Endothelial cell of umbilical vein (primary cell): ENCODE measurements around the gene GPR139. TPM values are rescaled to one million over a fixed set of nuclear protein-coding genes. Genes with fewer than 3 reads are reported as not detected.

Experiments used
- BruUV-seq: library from RNA; stranded (reverse); fragments of 400-500 nt; replicated peaks from 2 replicates; lab custom pipeline; 2021; lab: Mats Ljungman, UMichigan
- CTCF ChIA-PET: fragments of 300-600, 350-600 bp; sonication (Branson Sonifier 250); formaldehyde crosslinking; loops from one replicate; lab custom pipeline; 2021; ENCODE audit warnings: antibody characterized with exemption, inconsistent platforms; lab: Charles Lee
- POLR2A ChIA-PET: fragments of 300-600, 350-600 bp; sonication (Branson Sonifier 250); formaldehyde crosslinking; loops from one replicate; lab custom pipeline; 2021; ENCODE audit warnings: antibody characterized with exemption, inconsistent platforms; lab: Charles Lee
- DNase-seq: peaks from one replicate; pipeline ENCODE4 v3.0.0-alpha.2; 2011; ENCODE audit warnings: low read depth, low spot score
- FAIRE-seq: peaks from 2 replicates; lab custom pipeline; 2011; peaks lifted over from hg19 to GRCh38; lab: Jason Lieb, UNC
- H2AFZ ChIP-seq: 2 replicates; pipeline ENCODE4 v1.6.0; 2012; ENCODE audit warnings: low read depth, low read length, control low read depth, inconsistent platforms
- H3K27ac ChIP-seq: 2 replicates; pipeline ENCODE4 v1.5.1; 2011; ENCODE audit warnings: low read depth, mild to moderate bottlenecking, control low read depth, low read length, moderate library complexity; ENCODE audit not compliant: insufficient read depth
- H3K27me3 ChIP-seq, 2 experiments: 2 replicates each; pipeline versions ENCODE4 v1.6.0 to v1.6.1; 2011; ENCODE audit warnings: low read length in 2 of 2, mixed read lengths in 1 of 2; ENCODE audit not compliant: control insufficient read depth in 2 of 2, insufficient read depth in 2 of 2
- H3K36me3 ChIP-seq, 2 experiments: 2 replicates in 1 of 2; 3 replicates in 1 of 2; pipeline ENCODE4 v1.5.1; 2011; ENCODE audit warnings: low read length in 2 of 2, mild to moderate bottlenecking in 1 of 2, moderate library complexity in 1 of 2; ENCODE audit not compliant: control insufficient read depth in 2 of 2, insufficient read depth in 2 of 2; ENCODE audit errors: extremely low read depth in 1 of 2
- H3K4me1 ChIP-seq: 3 replicates; pipeline ENCODE4 v1.5.1; 2011; ENCODE audit warnings: mild to moderate bottlenecking, low read length; ENCODE audit not compliant: control insufficient read depth, insufficient read depth; ENCODE audit errors: extremely low read depth
- H3K4me2 ChIP-seq: 2 replicates; pipeline ENCODE4 v1.6.1; 2011; ENCODE audit warnings: low read length, control low read depth, mixed read lengths; ENCODE audit not compliant: insufficient read depth
- H3K4me3 ChIP-seq, 3 experiments: fragments of 200-600 bp in 1 of 3; sonication (generic), shearing (Covaris generic) in 1 of 3; replicated peaks in 1 of 3; 2 replicates each; pipeline ENCODE4 v1.5.1; 2011 to 2016; ENCODE audit warnings: control low read depth in 3 of 3, low read length in 3 of 3, mild to moderate bottlenecking in 2 of 3, inconsistent platforms in 1 of 3, low read depth in 1 of 3, moderate library complexity in 1 of 3; ENCODE audit not compliant: insufficient read depth in 1 of 3
- H3K79me2 ChIP-seq: 2 replicates; pipeline ENCODE4 v1.6.0; 2012; ENCODE audit warnings: low read length, inconsistent platforms; ENCODE audit not compliant: control insufficient read depth, insufficient read depth
- H3K9ac ChIP-seq: replicated peaks from 2 replicates; pipeline ENCODE3; 2011; ENCODE audit warnings: low read length, control low read depth; ENCODE audit not compliant: insufficient read depth; ENCODE audit errors: extremely low read depth
- H3K9me1 ChIP-seq: replicated peaks from 3 replicates; pipeline ENCODE4 v1.6.0; 2011; ENCODE audit warnings: mild to moderate bottlenecking, low read length; ENCODE audit not compliant: control insufficient read depth, insufficient read depth; ENCODE audit errors: extremely low read depth
- H3K9me3 ChIP-seq: replicated peaks from 2 replicates; pipeline ENCODE4 v1.5.1; 2012; ENCODE audit warnings: low read length, inconsistent platforms; ENCODE audit not compliant: control insufficient read depth, insufficient read depth
- H4K20me1 ChIP-seq: replicated peaks from 2 replicates; pipeline ENCODE3; 2011; ENCODE audit warnings: mild to moderate bottlenecking, low read length; ENCODE audit not compliant: control insufficient read depth, insufficient read depth; ENCODE audit errors: extremely low read depth
- FOS ChIP-seq: IDR thresholded peaks from 2 replicates; pipeline ENCODE4 v1.6.1; 2011; ENCODE audit warnings: mild to moderate bottlenecking, low read length, moderate library complexity, borderline replicate concordance; ENCODE audit not compliant: insufficient read depth
- GATA2 ChIP-seq: IDR thresholded peaks from 2 replicates; pipeline ENCODE4 v1.7.0; 2011; ENCODE audit warnings: low read depth, mild to moderate bottlenecking, moderate library complexity, mixed read lengths, low read length; ENCODE audit not compliant: insufficient read length, insufficient read depth
- JUN ChIP-seq: IDR thresholded peaks from 2 replicates; pipeline ENCODE4 v1.6.1; 2011; ENCODE audit warnings: borderline replicate concordance, low read depth; ENCODE audit not compliant: insufficient read length, insufficient read depth
- MYC ChIP-seq: IDR thresholded peaks from one replicate; pipeline ENCODE4 v1.6.1; 2011; ENCODE audit warnings: mild to moderate bottlenecking, low read depth, low read length
- POLR2A ChIP-seq: IDR thresholded peaks from 2 replicates; pipeline ENCODE4 v1.6.1; 2012; ENCODE audit warnings: low read depth, mild to moderate bottlenecking, control low read depth, low read length
- POLR2AphosphoS5 ChIP-seq: IDR thresholded peaks from 2 replicates; pipeline ENCODE4 v1.6.1; 2012; ENCODE audit warnings: low read depth, mild to moderate bottlenecking, control low read depth, low read length, moderate library complexity; ENCODE audit not compliant: insufficient read depth
- dilution Hi-C: fragments of 300-500 bp; cut with MboI; formaldehyde crosslinking; loops from one replicate; pipeline ENCODE4 v1.15.0; 2019; ENCODE audit warnings: low sequenced_read_pairs; ENCODE audit not compliant: extremely low pct_ligation_motif_present
- intact Hi-C: fragments of 100-400 bp; cut with micrococcal nuclease; formaldehyde crosslinking; loops from one replicate; pipeline ENCODE4 v1.10.0; 2022
- polyA plus RNA-seq, 4 experiments: library from polyadenylated mRNA; depleted of rRNA in 3 of 4; stranded (reverse) in 3 of 4; unstranded in 1 of 4; fragments of >200 nt; gene quantifications; 2 replicates each; pipeline versions ENCODE4 v1.2.1 to v1.2.3, GENCODE V29; 2011 to 2012; ENCODE audit warnings: missing spikeins in 1 of 4
- total RNA-seq: library from RNA; stranded (reverse); gene quantifications from 2 replicates; pipeline ENCODE4 v1.2.3, GENCODE V29; 2021
- TF ChIP-seq, protein P1 (sequence below): IDR thresholded peaks from 2 replicates; pipeline ENCODE4 v1.6.1; 2011; ENCODE audit not compliant: insufficient read depth, insufficient read length
- TF ChIP-seq, protein P2 (sequence below), 2 donors: IDR thresholded peaks; 1 replicate in 1 of 2; 2 replicates in 1 of 2; pipeline ENCODE4 v1.5.1; 2011; ENCODE audit warnings: low read length in 2 of 2, mild to moderate bottlenecking in 2 of 2, moderate library complexity in 2 of 2, control low read depth in 1 of 2, inconsistent platforms in 1 of 2, low read depth in 1 of 2; ENCODE audit not compliant: insufficient read depth in 1 of 2; ENCODE audit errors: extremely low read depth in 1 of 2

Gene GPR139
- total and polyA plus RNA-seq, 2 donors (not counting 3 experiments of a cell fraction or from before 2014, with no cell fraction given), result not detected

- Histone ChIP-seq H3K79me2 (no peaks in the 10 kb centered on the region), H3K27me3 (no peaks in the 10 kb centered on the region), H3K4me3 (no peak overlapping the region), H2AFZ (no peak overlapping the region), H3K4me1 (no peaks in the 10 kb centered on the region), H3K27ac (no peak overlapping the region), H3K9me1 (no peaks in the 10 kb centered on the region), H3K4me2 (no peak overlapping the region), H3K36me3 (no peaks in the 10 kb centered on the region), H3K9me3 (no peaks in the 10 kb centered on the region), H4K20me1 (no peaks in the 10 kb centered on the region), H3K9ac (no peak overlapping the region)
- DNase-seq, result no peak
- ChIA-PET POLR2A (no interaction called here), CTCF (no interaction called here)
- FAIRE-seq, result no peak
- BruUV-seq, result no TSS peak
- TF ChIP-seq POLR2A (no peak), FOS (no peak), POLR2AphosphoS5 (no peak), MYC (no peak)
- TF ChIP-seq, protein P1, sequence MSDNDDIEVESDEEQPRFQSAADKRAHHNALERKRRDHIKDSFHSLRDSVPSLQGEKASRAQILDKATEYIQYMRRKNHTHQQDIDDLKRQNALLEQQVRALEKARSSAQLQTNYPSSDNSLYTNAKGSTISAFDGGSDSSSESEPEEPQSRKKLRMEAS, result no peak
- TF ChIP-seq, protein P2, sequence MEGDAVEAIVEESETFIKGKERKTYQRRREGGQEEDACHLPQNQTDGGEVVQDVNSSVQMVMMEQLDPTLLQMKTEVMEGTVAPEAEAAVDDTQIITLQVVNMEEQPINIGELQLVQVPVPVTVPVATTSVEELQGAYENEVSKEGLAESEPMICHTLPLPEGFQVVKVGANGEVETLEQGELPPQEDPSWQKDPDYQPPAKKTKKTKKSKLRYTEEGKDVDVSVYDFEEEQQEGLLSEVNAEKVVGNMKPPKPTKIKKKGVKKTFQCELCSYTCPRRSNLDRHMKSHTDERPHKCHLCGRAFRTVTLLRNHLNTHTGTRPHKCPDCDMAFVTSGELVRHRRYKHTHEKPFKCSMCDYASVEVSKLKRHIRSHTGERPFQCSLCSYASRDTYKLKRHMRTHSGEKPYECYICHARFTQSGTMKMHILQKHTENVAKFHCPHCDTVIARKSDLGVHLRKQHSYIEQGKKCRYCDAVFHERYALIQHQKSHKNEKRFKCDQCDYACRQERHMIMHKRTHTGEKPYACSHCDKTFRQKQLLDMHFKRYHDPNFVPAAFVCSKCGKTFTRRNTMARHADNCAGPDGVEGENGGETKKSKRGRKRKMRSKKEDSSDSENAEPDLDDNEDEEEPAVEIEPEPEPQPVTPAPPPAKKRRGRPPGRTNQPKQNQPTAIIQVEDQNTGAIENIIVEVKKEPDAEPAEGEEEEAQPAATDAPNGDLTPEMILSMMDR (IDR thresholded peaks at IDR 0.05; ENCODE audit: extremely low read depth in 1 of 2, insufficient read depth in 1 of 2, low read depth in 1 of 2, low read length in 2 of 2), result no peak
- intact Hi-C loops (no loop called here), dilution Hi-C loops (no loop called here)
These were observed 22.5 kb downstream of the GPR139 start for GRCh38 chr16:20051147-20051546.

GRCh38 chr16:20049831-20050230, 23.9 kb downstream of the GPR139 start:
- Histone ChIP-seq H3K9ac (no peak overlapping the region), H3K36me3 (no peaks in the 10 kb centered on the region), H3K4me1 (no peaks in the 10 kb centered on the region), H3K27ac (no peak overlapping the region), H3K9me1 (no peaks in the 10 kb centered on the region), H3K4me2 (no peak overlapping the region), H4K20me1 (no peaks in the 10 kb centered on the region), H2AFZ (no peak overlapping the region), H3K9me3 (no peaks in the 10 kb centered on the region), H3K79me2 (no peaks in the 10 kb centered on the region), H3K27me3 (no peaks in the 10 kb centered on the region), H3K4me3 (no peak overlapping the region)
- FAIRE-seq (no peak), DNase-seq (no peak)
- CTCF ChIA-PET, result interaction anchor here (1.2 kb wide), 1 partner anchor 14 kb away, joined by 3 read pairs; no protein-coding TSS in a partner anchor
- BruUV-seq, result no TSS peak
- dilution Hi-C loops, result no loop called here
- no peak for TF ChIP-seq JUN
- TF ChIP-seq, protein P1, result no peak
- TF ChIP-seq GATA2, result no peak
- POLR2A ChIA-PET, result no interaction called here
- intact Hi-C loops, result no loop called here
